DOHH2 (cell line): Measurements from ENCODE around the gene FGF11.

Experiments
- H3F3A ChIP-seq: fragments of 200-600 bp; sonication (generic), shearing (Covaris generic); 2 replicates; pipeline ENCODE4 v1.6.0; 2016; ENCODE audit warnings: antibody characterized with exemption, mild to moderate bottlenecking; ENCODE audit not compliant: control insufficient read depth, insufficient read depth
- H3K27ac ChIP-seq: fragments of 200-600 bp; sonication (generic); 2 replicates; pipeline ENCODE4 v1.5.1; 2014; ENCODE audit warnings: low read depth, mild to moderate bottlenecking, low read length, moderate library complexity
- H3K27me3 ChIP-seq: fragments of 200-600 bp; sonication (generic); 2 replicates; pipeline ENCODE4 v1.6.1; 2014; ENCODE audit warnings: mild to moderate bottlenecking, low read length, mixed read lengths; ENCODE audit not compliant: control insufficient read depth
- H3K36me3 ChIP-seq: fragments of 200-600 bp; sonication (generic); 2 replicates; pipeline ENCODE4 v1.6.1; 2014; ENCODE audit warnings: mild to moderate bottlenecking, low read length, moderate library complexity, mixed read lengths; ENCODE audit not compliant: control insufficient read depth
- H3K4me1 ChIP-seq: fragments of 200-600 bp; sonication (generic); 2 replicates; pipeline ENCODE4 v1.6.1; 2014; ENCODE audit warnings: mild to moderate bottlenecking, low read length, mixed read lengths; ENCODE audit not compliant: control insufficient read depth
- H3K4me2 ChIP-seq: fragments of 200-600 bp; sonication (generic); 2 replicates; pipeline ENCODE4 v1.6.0; 2014; ENCODE audit warnings: mild to moderate bottlenecking, low read length, moderate library complexity
- H3K4me3 ChIP-seq: fragments of 200-600 bp; sonication (generic); 2 replicates; pipeline ENCODE4 v1.5.1; 2014; ENCODE audit warnings: mild to moderate bottlenecking, low read length, mixed read lengths
- H3K79me2 ChIP-seq: fragments of 200-600 bp; sonication (generic); 2 replicates; pipeline ENCODE4 v1.6.1; 2014; ENCODE audit warnings: mild to moderate bottlenecking, low read length, mixed read lengths; ENCODE audit not compliant: control insufficient read depth
- H3K9me2 ChIP-seq: fragments of 200-600 bp; sonication (generic); replicated peaks from 2 replicates; pipeline ENCODE4 v1.6.1; 2014; ENCODE audit warnings: mild to moderate bottlenecking, low read length, mixed read lengths; ENCODE audit not compliant: control insufficient read depth
- H3K9me3 ChIP-seq: fragments of 200-600 bp; sonication (generic); 2 replicates; pipeline ENCODE4 v1.6.1; 2014; ENCODE audit warnings: antibody characterized with exemption, low read length, mixed read lengths; ENCODE audit not compliant: control insufficient read depth, insufficient read depth
- H4K20me1 ChIP-seq: fragments of 200-600 bp; sonication (generic); 2 replicates; pipeline ENCODE4 v1.6.0; 2014; ENCODE audit warnings: low read depth, mild to moderate bottlenecking, antibody characterized with exemption, low read length, moderate library complexity; ENCODE audit not compliant: control insufficient read depth, insufficient read depth
- CTCF ChIP-seq: fragments of 200-600 bp; sonication (generic); IDR thresholded peaks from one replicate; pipeline ENCODE4 v1.5.1; 2014; ENCODE audit warnings: antibody characterized with exemption, mild to moderate bottlenecking, low read depth, low read length; ENCODE audit not compliant: poor library complexity, severe bottlenecking
- EZH2phosphoT487 ChIP-seq: fragments of 200-600 bp; sonication (generic); IDR thresholded peaks from 2 replicates; pipeline ENCODE4 v1.6.1; 2017; ENCODE audit warnings: borderline replicate concordance, mild to moderate bottlenecking, antibody characterized with exemption, low read length, moderate library complexity, mixed read lengths

FGF11 gene

GRCh38 chr17:7463372-7463846, 24.1 kb downstream of the FGF11 start:
- Histone ChIP-seq H3K27me3 (no peaks in the 10 kb centered on the region), H3K9me2 (no peaks in the 10 kb centered on the region)
- TF ChIP-seq CTCF (no peak), EZH2phosphoT487 (no peak)

GRCh38 chr17:7464081-7464480, 24.8 kb downstream of the FGF11 start:
- H4K20me1 ChIP-seq = no peaks in the 10 kb centered on the region
- H3K4me1 ChIP-seq = peaks cover 21% of the 10 kb centered on the region
- H3K36me3 ChIP-seq = no peaks in the 10 kb centered on the region; the same call in 1 of the 2 replicates
- no peaks in the 10 kb centered on the region for H3K9me2 ChIP-seq
- H3K79me2 ChIP-seq = peaks cover 8% of the 10 kb centered on the region
- no peaks in the 10 kb centered on the region for H3K27me3 ChIP-seq
- H3K27ac ChIP-seq = no peak overlapping the region
- no peaks in the 10 kb centered on the region for H3F3A ChIP-seq
- no peak overlapping the region for H3K4me3 ChIP-seq
- TF ChIP-seq CTCF (no peak), EZH2phosphoT487 (no peak)
- no peak overlapping the region for H3K4me2 ChIP-seq
- no peaks in the 10 kb centered on the region for H3K9me3 ChIP-seq

More at GRCh38 chr17:7463372-7463846, 24.1 kb downstream of the FGF11 start:
- Histone ChIP-seq H3K4me3 (no peak overlapping the region), H3K4me2 (no peak overlapping the region), H3K27ac (no peak overlapping the region), H3K79me2 (peaks cover 8% of the 10 kb centered on the region), H3K4me1 (peaks cover 21% of the 10 kb centered on the region), H3K36me3 (no peaks in the 10 kb centered on the region; the same call in 1 of the 2 replicates), H4K20me1 (no peaks in the 10 kb centered on the region), H3K9me3 (no peaks in the 10 kb centered on the region), H3F3A (0 out of 2 replicates have a peak, but pooled peaks cover 2% of the 10 kb centered on the region)

GRCh38 chr17:7465597-7466275, 26.4 kb downstream of the FGF11 start:
- no peaks in the 10 kb centered on the region for H4K20me1 ChIP-seq
- H3K4me1 ChIP-seq = peaks cover 21% of the 10 kb centered on the region
- no peak overlapping the region for H3K4me3 ChIP-seq
- H3K9me2 ChIP-seq = no peaks in the 10 kb centered on the region
- no peak for TF ChIP-seq CTCF
- no peak for TF ChIP-seq EZH2phosphoT487
- H3K4me2 ChIP-seq = peak overlapping the region; percentile 57; the same call in 1 of the 2 replicates
- H3K9me3 ChIP-seq = no peaks in the 10 kb centered on the region
- H3F3A ChIP-seq = no peaks in the 10 kb centered on the region
- no peaks in the 10 kb centered on the region for H3K27me3 ChIP-seq
- H3K27ac ChIP-seq = no peak overlapping the region
- no peaks in the 10 kb centered on the region; the same call in 1 of the 2 replicates for H3K36me3 ChIP-seq
- H3K79me2 ChIP-seq = peaks cover 8% of the 10 kb centered on the region
